ENCODE data around the gene ABO.

Gene ABO

GRCh38 chr9:133254471-133254870, 20.5 kb downstream of the ABO start:
- no peak overlapping the region for H3K27ac ChIP-seq (ENCODE audit: extremely low read depth, low read depth, low read length)
- CTCF ChIA-PET: interaction anchor here (1.0 kb wide), 1 partner anchor 15 kb away, joined by 4 read pairs; no protein-coding TSS in a partner anchor
- H3K36me3 ChIP-seq (ENCODE audit: control insufficient read depth in 2 of 2, insufficient read depth in 1 of 2, low read length in 2 of 2): no peaks in the 10 kb centered on the region
- H3K4me3 ChIP-seq (ENCODE audit: low read depth, low read length): no peak overlapping the region
- no peaks in the 10 kb centered on the region for H3K9me3 ChIP-seq (ENCODE audit: control insufficient read depth, insufficient read depth, low read depth, low read length)
- POLR2A ChIA-PET: no interaction called here
- H3K4me1 ChIP-seq (ENCODE audit: control insufficient read depth, insufficient read depth, low read length): no peaks in the 10 kb centered on the region
- TF ChIP-seq GLI2 (tag by site-specific recombination; IDR thresholded peaks at IDR 0.05; ENCODE audit: borderline replicate concordance, low read depth) (no peak), ZSCAN30 (tag by site-specific recombination; IDR thresholded peaks at IDR 0.05) (no peak), ZNF366 (tag by site-specific recombination; conservative IDR thresholded peaks at IDR 0.05) (no peak), ZNF37A (tag by site-specific recombination; IDR thresholded peaks at IDR 0.05) (no peak), ZNF157 (tag by site-specific recombination; IDR thresholded peaks at IDR 0.05) (no peak)

- CTCF ChIA-PET: interaction anchor here (1.9 kb wide), 1 partner anchor 14 kb away, joined by 6 read pairs; no protein-coding TSS in a partner anchor
- TF ChIP-seq ZNF776 (tag by site-specific recombination; IDR thresholded peaks at IDR 0.05; ENCODE audit: borderline replicate concordance) (no peak), ZNF624 (tag by site-specific recombination; IDR thresholded peaks at IDR 0.05) (no peak), ZEB2 (tag by site-specific recombination; IDR thresholded peaks at IDR 0.05) (no peak), ZNF518A (tag by site-specific recombination; conservative IDR thresholded peaks at IDR 0.05; ENCODE audit: low read depth) (no peak), HOXD13 (CRISPR knock-in tag; IDR thresholded peaks at IDR 0.05; ENCODE audit: borderline replicate concordance) (no peak), ZXDB (tag by site-specific recombination; IDR thresholded peaks at IDR 0.05) (no peak), ZNF174 (tag by site-specific recombination; IDR thresholded peaks at IDR 0.05) (no peak), SETDB1 (IDR thresholded peaks at IDR 0.05; ENCODE audit: insufficient read length, low read length) (no peak), MEIS1 (CRISPR knock-in tag; IDR thresholded peaks at IDR 0.05; ENCODE audit: borderline replicate concordance) (no peak), GLIS2 (tag by site-specific recombination; IDR thresholded peaks at IDR 0.05) (no peak), ZFP37 (tag by site-specific recombination; IDR thresholded peaks at IDR 0.05) (no peak), ZNF501 (tag by site-specific recombination; IDR thresholded peaks at IDR 0.05) (no peak), ZNF26 (tag by site-specific recombination; IDR thresholded peaks at IDR 0.05) (no peak), ZNF837 (tag by site-specific recombination; IDR thresholded peaks at IDR 0.05) (no peak), ZNF610 (tag by site-specific recombination; IDR thresholded peaks at IDR 0.05; ENCODE audit: borderline replicate concordance) (no peak), ZNF18 (tag by site-specific recombination; IDR thresholded peaks at IDR 0.05) (no peak), ZNF10 (tag by site-specific recombination; IDR thresholded peaks at IDR 0.05) (no peak), ZNF311 (tag by site-specific recombination; IDR thresholded peaks at IDR 0.05; ENCODE audit: borderline replicate concordance) (no peak), ZNF645 (tag by site-specific recombination; IDR thresholded peaks at IDR 0.05) (no peak), MYNN (tag by site-specific recombination; IDR thresholded peaks at IDR 0.05; ENCODE audit: borderline replicate concordance) (no peak)
- Histone ChIP-seq H3K9me3 (ENCODE audit: control insufficient read depth, insufficient read depth, low read depth, low read length) (no peaks in the 10 kb centered on the region), H3K27ac (ENCODE audit: extremely low read depth, low read depth, low read length) (no peak overlapping the region), H3K4me3 (ENCODE audit: low read depth, low read length) (no peak overlapping the region), H3K4me1 (ENCODE audit: control insufficient read depth, insufficient read depth, low read length) (no peaks in the 10 kb centered on the region), H3K36me3 (ENCODE audit: control insufficient read depth in 2 of 2, insufficient read depth in 1 of 2, low read length in 2 of 2) (no peaks in the 10 kb centered on the region)
- POLR2A ChIA-PET: no interaction called here
Observed at GRCh38 chr9:133253268-133253667, 21.7 kb downstream of the ABO start.
